ENCODE measurements around the gene NCK1.

Gene NCK1

GRCh38 chr3:136988651-136989050, 126.6 kb downstream of the NCK1 start:
- no peak overlapping the region for H3K9ac ChIP-seq (ENCODE audit: low read length)
- no peak overlapping the region for H3K27ac ChIP-seq (ENCODE audit: low read depth, low read length)
- H2AFZ ChIP-seq (ENCODE audit: low read depth, low read length, severe bottlenecking), result no peak overlapping the region
- no peaks in the 10 kb centered on the region for H3K36me3 ChIP-seq (ENCODE audit: low read length)
- H3K9me2 ChIP-seq (replicated peaks; ENCODE audit: insufficient read depth, low read length), result no peaks in the 10 kb centered on the region
- H3K4me3 ChIP-seq (ENCODE audit: insufficient read depth, low read length, poor library complexity, severe bottlenecking), result no peak overlapping the region
- H3K27me3 ChIP-seq (ENCODE audit: low read length), result no peaks in the 10 kb centered on the region
- H3F3A ChIP-seq (ENCODE audit: insufficient read depth), result no peaks in the 10 kb centered on the region
- no peaks in the 10 kb centered on the region for H3K9me3 ChIP-seq (ENCODE audit: insufficient read depth, low read length)
- no peaks in the 10 kb centered on the region for H3K79me2 ChIP-seq (ENCODE audit: insufficient read depth, low read length)
- TF ChIP-seq EZH2phosphoT487 (conservative IDR thresholded peaks at IDR 0.05; ENCODE audit: low read length), result no peak
- TF ChIP-seq CTCF (IDR thresholded peaks at IDR 0.05; ENCODE audit: insufficient read depth, low read length, poor library complexity, severe bottlenecking), result no peak
- no peak overlapping the region for H3K4me2 ChIP-seq (ENCODE audit: low read depth, low read length, poor library complexity, severe bottlenecking)
- no peaks in the 10 kb centered on the region for H4K20me1 ChIP-seq (ENCODE audit: low read depth, low read length)

GRCh38 chr3:136989781-136990524, 127.9 kb downstream of the NCK1 start:
- H4K20me1 ChIP-seq (ENCODE audit: low read depth, low read length), result no peaks in the 10 kb centered on the region
- TF ChIP-seq CTCF (IDR thresholded peaks at IDR 0.05; ENCODE audit: insufficient read depth, low read length, poor library complexity, severe bottlenecking), result no peak
- TF ChIP-seq EZH2phosphoT487 (conservative IDR thresholded peaks at IDR 0.05; ENCODE audit: low read length), result no peak
- H3K36me3 ChIP-seq (ENCODE audit: low read length), result no peaks in the 10 kb centered on the region
- H3K9ac ChIP-seq (ENCODE audit: low read length), result no peak overlapping the region
- H3K27ac ChIP-seq (ENCODE audit: low read depth, low read length), result no peak overlapping the region
- no peaks in the 10 kb centered on the region for H3K27me3 ChIP-seq (ENCODE audit: low read length)
- no peaks in the 10 kb centered on the region for H3K9me3 ChIP-seq (ENCODE audit: insufficient read depth, low read length)
- no peaks in the 10 kb centered on the region for H3K79me2 ChIP-seq (ENCODE audit: insufficient read depth, low read length)
- H3K9me2 ChIP-seq (replicated peaks; ENCODE audit: insufficient read depth, low read length), result no peaks in the 10 kb centered on the region
- no peak overlapping the region for H3K4me3 ChIP-seq (ENCODE audit: insufficient read depth, low read length, poor library complexity, severe bottlenecking)
- H2AFZ ChIP-seq (ENCODE audit: low read depth, low read length, severe bottlenecking), result no peak overlapping the region
- H3F3A ChIP-seq (ENCODE audit: insufficient read depth), result no peaks in the 10 kb centered on the region
- no peak overlapping the region for H3K4me2 ChIP-seq (ENCODE audit: low read depth, low read length, poor library complexity, severe bottlenecking)

- Histone ChIP-seq H3K9me2 (replicated peaks; ENCODE audit: insufficient read depth, low read length) (no peaks in the 10 kb centered on the region), H3K9ac (ENCODE audit: low read length) (no peak overlapping the region), H3K36me3 (ENCODE audit: low read length) (no peaks in the 10 kb centered on the region), H2AFZ (ENCODE audit: low read depth, low read length, severe bottlenecking) (no peak overlapping the region), H3K27me3 (ENCODE audit: low read length) (no peaks in the 10 kb centered on the region), H3K9me3 (ENCODE audit: insufficient read depth, low read length) (no peaks in the 10 kb centered on the region), H3K27ac (ENCODE audit: low read depth, low read length) (no peak overlapping the region), H3K4me2 (ENCODE audit: low read depth, low read length, poor library complexity, severe bottlenecking) (no peak overlapping the region), H4K20me1 (ENCODE audit: low read depth, low read length) (no peaks in the 10 kb centered on the region), H3F3A (ENCODE audit: insufficient read depth) (no peaks in the 10 kb centered on the region), H3K4me3 (ENCODE audit: insufficient read depth, low read length, poor library complexity, severe bottlenecking) (no peak overlapping the region), H3K79me2 (ENCODE audit: insufficient read depth, low read length) (no peaks in the 10 kb centered on the region)
- TF ChIP-seq CTCF (IDR thresholded peaks at IDR 0.05; ENCODE audit: insufficient read depth, low read length, poor library complexity, severe bottlenecking) (no peak), EZH2phosphoT487 (conservative IDR thresholded peaks at IDR 0.05; ENCODE audit: low read length) (no peak)
Observed at GRCh38 chr3:136990826-136991225, 128.8 kb downstream of the NCK1 start.
